H1 (cell line): ENCODE data around the gene AOPEP. TPM values are rescaled to one million over a fixed set of nuclear protein-coding genes. Genes with fewer than 3 reads are reported as not detected.

ENCODE experiments used
- CHD7 ChIP-seq: fragments of 300-600 bp; sonication (generic); IDR thresholded peaks from 2 replicates; pipeline ENCODE4 v1.7.1; 2012; ENCODE audit warnings: low read length, moderate library complexity, mild to moderate bottlenecking, inconsistent platforms; ENCODE audit not compliant: insufficient replicate concordance
- E2F6 ChIP-seq: IDR thresholded peaks from 2 replicates; pipeline ENCODE4 v1.6.1; 2012; ENCODE audit warnings: inconsistent platforms
- SIRT6 ChIP-seq: IDR thresholded peaks from one replicate; pipeline ENCODE4 v1.7.1; 2012; ENCODE audit warnings: low read length, inconsistent platforms
- TBP ChIP-seq: IDR thresholded peaks from 2 replicates; pipeline ENCODE4 v1.6.1; 2011; ENCODE audit warnings: low read depth, low read length, improper control_type of control experiment
- polyA plus RNA-seq, 7 experiments: library from polyadenylated mRNA; depleted of rRNA in 3 of 7; stranded (reverse) in 5 of 7; unstranded in 2 of 7; fragments of >200 nt in 5 of 7; fragments of 200-250 nt in 2 of 7; gene quantifications; 1 replicate in 5 of 7; 2 replicates in 1 of 7; 4 replicates in 1 of 7; pipeline versions ENCODE4 v1.2.1 to v1.2.3, GENCODE V29; 2011 to 2013; ENCODE audit warnings: missing spikeins in 2 of 7, mixed read lengths in 2 of 7
- total RNA-seq: library from RNA; stranded (reverse); fragmentation: NEBNext Ultra II Directional; extraction: Animal tissue kit (Norgen Biotek cat#: 25700); gene quantifications from 2 replicates; pipeline ENCODE4 v1.2.1, GENCODE V29; 2021
- TF ChIP-seq, protein P1 (sequence below): IDR thresholded peaks from 2 replicates; pipeline ENCODE4 v1.6.1; 2011; ENCODE audit warnings: low read depth, mild to moderate bottlenecking, low read length; ENCODE audit not compliant: insufficient read depth

AOPEP gene
- total and polyA plus RNA-seq, 2 of the 8 experiments (the other 6 are each of a cell fraction or from before 2014, with no cell fraction given): 6.1 to 14.3 TPM

GRCh38 chr9:95009459-95009858 is 283.0 kb downstream of the AOPEP start (continued):
- no peak for TF ChIP-seq CHD7
- TF ChIP-seq TBP: no peak
- TF ChIP-seq, protein P1, sequence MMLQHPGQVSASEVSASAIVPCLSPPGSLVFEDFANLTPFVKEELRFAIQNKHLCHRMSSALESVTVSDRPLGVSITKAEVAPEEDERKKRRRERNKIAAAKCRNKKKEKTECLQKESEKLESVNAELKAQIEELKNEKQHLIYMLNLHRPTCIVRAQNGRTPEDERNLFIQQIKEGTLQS: no peak
- TF ChIP-seq SIRT6: no peak
- no peak for TF ChIP-seq E2F6
